Breast epithelium (tissue), 4 donors: ENCODE data around the gene NLGN4Y. TPM values are rescaled to one million over a fixed set of nuclear protein-coding genes. Genes with fewer than 3 reads are reported as not detected.
A peak's percentile ranks its signal among the peaks of the same experiment; 100 is the strongest.

Source experiments
- DNase-seq, 2 donors: peaks; one replicate each; pipeline ENCODE4 v3.0.0-alpha.2; 2019; ENCODE audit warnings: low spot score in 2 of 2
- H3K27ac ChIP-seq, 2 donors: fragments of 200-600 bp; sonication (generic) in 1 of 2; one replicate each; pipeline ENCODE4 v1.5.1; 2016 to 2019; ENCODE audit warnings: mild to moderate bottlenecking in 1 of 2
- H3K27me3 ChIP-seq, 2 donors: fragments of 200-600 bp; sonication (generic) in 1 of 2; one replicate each; pipeline versions ENCODE4 v1.5.1 to v1.6.0; 2017 to 2019; ENCODE audit warnings: control low read depth in 1 of 2, mild to moderate bottlenecking in 1 of 2
- H3K36me3 ChIP-seq: fragments of 200-600 bp; one replicate; pipeline ENCODE4 v1.5.1; 2019
- H3K4me1 ChIP-seq, 2 donors: fragments of 200-600 bp; sonication (generic); one replicate each; pipeline ENCODE4 v1.5.1; 2016 to 2019; ENCODE audit warnings: control low read depth in 1 of 2
- H3K4me3 ChIP-seq, 3 donors: fragments of 200-600 bp; sonication (generic); 1 replicate in 2 of 3; 2 replicates in 1 of 3; pipeline ENCODE4 v1.5.1; 2016 to 2019; ENCODE audit warnings: mild to moderate bottlenecking in 3 of 3, moderate library complexity in 2 of 3
- H3K9me3 ChIP-seq, 2 donors: fragments of 200-600 bp; sonication (generic) in 1 of 2; one replicate each; pipeline ENCODE4 v1.5.1; 2016 to 2019; ENCODE audit warnings: control low read depth in 1 of 2
- POLR2A ChIP-seq: fragments of 450-650 bp; IDR thresholded peaks from one replicate; pipeline ENCODE4 v1.6.1; 2016; ENCODE audit warnings: antibody characterized with exemption, mild to moderate bottlenecking, moderate library complexity
- POLR2AphosphoS5 ChIP-seq, 3 donors: sonication (generic); formaldehyde crosslinking; IDR thresholded peaks; one replicate each; pipeline ENCODE4 v1.6.1; 2017; ENCODE audit warnings: antibody characterized with exemption in 3 of 3
- intact Hi-C: fragments of 100-400 bp; cut with DNase I; formaldehyde crosslinking; loops from one replicate; pipeline ENCODE4 v1.15.1; 2023; ENCODE audit warnings: low total_unique reads
- total RNA-seq, 3 donors: library from RNA; depleted of rRNA; stranded (reverse); fragments of >200 nt; gene quantifications; one replicate each; pipeline ENCODE4 v1.1.0, GENCODE V29; 2016
- TF ChIP-seq, protein P1 (sequence below), 3 donors: fragments of 450-650 bp; IDR thresholded peaks; one replicate each; pipeline ENCODE4 v1.5.1; 2016 to 2017; ENCODE audit warnings: antibody characterized with exemption in 3 of 3, mild to moderate bottlenecking in 3 of 3, moderate library complexity in 3 of 3

NLGN4Y gene
- 10 to 100 TPM in 1 of 3 donors, under 1 TPM in 1, not detected in 1; 0.15 to 20.3 TPM for total RNA-seq

GRCh38 chrY:14524272-14525231, at the start of gene NLGN4Y:
Gene NLGN4Y (plus strand): TSS chrY:14524529. CDS start chrY:14622120, 97,591 bp downstream.
- Histone ChIP-seq H3K9me3 (no peaks in the 10 kb centered on the region), H3K27ac (no peak within 1 kb of the TSS), H3K4me1 (no peaks in the 10 kb centered on the region), H3K4me3 (peak within 1 kb of the TSS in 1 of 3 donors; percentile 51), H3K27me3 (no peaks in the 10 kb centered on the region), H3K36me3 (no peaks in the 10 kb centered on the region)
- TF ChIP-seq POLR2A, result no peak
- intact Hi-C loops, result no loop called here
- no peak for DNase-seq

- Histone ChIP-seq H3K27me3 (no peaks in the 10 kb centered on the region), H3K4me1 (no peaks in the 10 kb centered on the region), H3K27ac (no peak overlapping the region), H3K4me3 (no peak overlapping the region), H3K36me3 (no peaks in the 10 kb centered on the region), H3K9me3 (no peaks in the 10 kb centered on the region)
- no peak for DNase-seq
- intact Hi-C loops, result no loop called here
- TF ChIP-seq POLR2AphosphoS5 (IDR thresholded peaks at IDR 0.05) (no peak), POLR2A (no peak)
- TF ChIP-seq, protein P1, sequence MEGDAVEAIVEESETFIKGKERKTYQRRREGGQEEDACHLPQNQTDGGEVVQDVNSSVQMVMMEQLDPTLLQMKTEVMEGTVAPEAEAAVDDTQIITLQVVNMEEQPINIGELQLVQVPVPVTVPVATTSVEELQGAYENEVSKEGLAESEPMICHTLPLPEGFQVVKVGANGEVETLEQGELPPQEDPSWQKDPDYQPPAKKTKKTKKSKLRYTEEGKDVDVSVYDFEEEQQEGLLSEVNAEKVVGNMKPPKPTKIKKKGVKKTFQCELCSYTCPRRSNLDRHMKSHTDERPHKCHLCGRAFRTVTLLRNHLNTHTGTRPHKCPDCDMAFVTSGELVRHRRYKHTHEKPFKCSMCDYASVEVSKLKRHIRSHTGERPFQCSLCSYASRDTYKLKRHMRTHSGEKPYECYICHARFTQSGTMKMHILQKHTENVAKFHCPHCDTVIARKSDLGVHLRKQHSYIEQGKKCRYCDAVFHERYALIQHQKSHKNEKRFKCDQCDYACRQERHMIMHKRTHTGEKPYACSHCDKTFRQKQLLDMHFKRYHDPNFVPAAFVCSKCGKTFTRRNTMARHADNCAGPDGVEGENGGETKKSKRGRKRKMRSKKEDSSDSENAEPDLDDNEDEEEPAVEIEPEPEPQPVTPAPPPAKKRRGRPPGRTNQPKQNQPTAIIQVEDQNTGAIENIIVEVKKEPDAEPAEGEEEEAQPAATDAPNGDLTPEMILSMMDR (IDR thresholded peaks at IDR 0.05), result no peak
These were observed 38.4 kb upstream of the NLGN4Y start for GRCh38 chrY:14485935-14486334.

- intact Hi-C loops, result no loop called here
- H3K4me1 ChIP-seq, result no peaks in the 10 kb centered on the region
- no peak overlapping the region for H3K27ac ChIP-seq
- H3K4me3 ChIP-seq, result no peak overlapping the region
- DNase-seq, result no peak
- no peaks in the 10 kb centered on the region for H3K36me3 ChIP-seq
- no peaks in the 10 kb centered on the region for H3K27me3 ChIP-seq
- H3K9me3 ChIP-seq, result no peaks in the 10 kb centered on the region
- TF ChIP-seq, protein P1 (IDR thresholded peaks at IDR 0.05), result no peak
- no peak for TF ChIP-seq POLR2AphosphoS5 (IDR thresholded peaks at IDR 0.05)
- no peak for TF ChIP-seq POLR2A
These were observed 34.1 kb upstream of the NLGN4Y start for GRCh38 chrY:14490226-14490625.

DNA sequence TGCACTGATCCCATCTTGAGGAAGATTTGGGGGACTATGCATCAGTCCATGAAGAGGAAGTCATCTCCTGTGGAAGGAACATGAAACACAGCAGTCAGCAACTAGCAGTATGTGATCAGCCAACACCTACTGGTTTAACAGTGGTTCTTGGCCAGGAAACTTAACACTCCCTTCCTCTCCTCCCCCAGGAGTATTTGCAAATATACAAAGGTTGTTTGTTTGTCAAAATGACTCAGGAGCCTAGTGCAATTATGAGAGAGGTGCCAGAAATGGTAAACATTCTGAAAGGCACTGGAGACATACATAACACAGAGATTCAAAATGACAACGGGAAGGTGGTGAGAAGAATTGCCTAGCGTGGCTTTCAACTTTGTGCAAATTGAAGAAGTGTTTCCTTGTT, 26.3 kb upstream of the NLGN4Y start:
- DNase-seq, result no peak
- intact Hi-C loops, result no loop called here
- H3K4me3 ChIP-seq, result no peak overlapping the region
- no peak overlapping the region for H3K27ac ChIP-seq
- no peaks in the 10 kb centered on the region for H3K4me1 ChIP-seq
- no peaks in the 10 kb centered on the region for H3K9me3 ChIP-seq
- no peak for TF ChIP-seq POLR2AphosphoS5 (IDR thresholded peaks at IDR 0.05)
- TF ChIP-seq POLR2A, result no peak
- TF ChIP-seq, protein P1 (IDR thresholded peaks at IDR 0.05), result no peak
- H3K27me3 ChIP-seq, result no peaks in the 10 kb centered on the region
- no peaks in the 10 kb centered on the region for H3K36me3 ChIP-seq

- DNase-seq, result no peak
- H3K27me3 ChIP-seq, result no peaks in the 10 kb centered on the region
- no peak for TF ChIP-seq POLR2AphosphoS5 (IDR thresholded peaks at IDR 0.05)
- TF ChIP-seq POLR2A, result no peak
- TF ChIP-seq, protein P1 (IDR thresholded peaks at IDR 0.05), result no peak
- H3K4me3 ChIP-seq, result no peak overlapping the region
- no peaks in the 10 kb centered on the region for H3K9me3 ChIP-seq
- intact Hi-C loops, result no loop called here
- no peaks in the 10 kb centered on the region for H3K4me1 ChIP-seq
- H3K36me3 ChIP-seq, result no peaks in the 10 kb centered on the region
- no peak overlapping the region for H3K27ac ChIP-seq
These were observed 19.7 kb upstream of the NLGN4Y start for GRCh38 chrY:14504592-14504991.
